ENCODE data around the gene SORBS2.

GRCh38 chr4:185644408-185644807 lies 167.6 kb downstream of the SORBS2 start:
- no peak for TF ChIP-seq CTCF (IDR thresholded peaks at IDR 0.05)
- TF ChIP-seq POLR2AphosphoS5 (IDR thresholded peaks at IDR 0.05; ENCODE audit: low read depth, low read length), result no peak
- no peak for TF ChIP-seq REST (IDR thresholded peaks at IDR 0.05; ENCODE audit: insufficient read depth in 1 of 2, low read depth in 2 of 2, low read length in 1 of 2)
- no peak for TF ChIP-seq TCF7L2 (IDR thresholded peaks at IDR 0.05; ENCODE audit: low read depth, low read length)
